Activated CD4-positive, alpha-beta T cell treated with anti-CD3 and anti-CD28 coated beads, Interleukin-2, amount 50 U/mL, for 48 hours (primary cell): ENCODE measurements around the gene FCHSD2.

ENCODE experiments used
- DNase-seq, 2 experiments: peaks; one replicate each; pipeline ENCODE4 v3.0.0-alpha.2; 2020

Gene FCHSD2

DNA sequence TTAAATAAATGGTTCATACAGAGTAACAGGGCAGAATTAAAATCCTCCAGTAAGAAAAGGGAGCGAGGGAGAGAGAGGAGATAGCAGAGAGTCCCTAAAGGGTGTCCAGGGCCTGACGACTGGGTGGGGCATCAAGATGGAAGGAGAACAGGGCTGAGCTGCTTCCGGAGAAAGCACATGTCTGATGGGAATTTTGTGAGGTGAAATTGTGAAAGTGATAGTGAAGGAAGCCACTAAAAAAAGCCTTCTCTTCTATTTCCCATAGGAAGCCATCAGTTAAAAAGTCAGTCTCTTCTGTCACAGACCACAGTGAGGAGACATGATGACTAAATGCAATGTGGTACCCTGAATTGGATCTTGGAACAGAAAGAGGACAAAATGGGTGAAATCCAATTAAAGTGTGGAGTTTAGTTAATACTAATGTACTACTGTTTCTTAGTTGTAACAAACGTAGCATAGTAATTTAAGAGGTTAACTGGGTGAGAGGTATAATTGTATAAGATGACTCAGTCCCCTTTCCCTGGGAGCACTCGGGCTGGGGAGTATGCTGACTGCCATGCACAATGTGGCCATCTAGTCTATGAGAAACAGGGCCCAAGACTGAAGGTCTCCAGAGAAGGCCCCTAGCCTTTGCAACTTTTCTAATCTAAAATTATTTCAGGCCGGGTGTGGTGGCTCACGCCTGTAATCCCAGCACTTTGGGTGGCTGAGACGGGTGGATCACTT is 29.5 kb upstream of the FCHSD2 start:
- no peak for DNase-seq

DNA sequence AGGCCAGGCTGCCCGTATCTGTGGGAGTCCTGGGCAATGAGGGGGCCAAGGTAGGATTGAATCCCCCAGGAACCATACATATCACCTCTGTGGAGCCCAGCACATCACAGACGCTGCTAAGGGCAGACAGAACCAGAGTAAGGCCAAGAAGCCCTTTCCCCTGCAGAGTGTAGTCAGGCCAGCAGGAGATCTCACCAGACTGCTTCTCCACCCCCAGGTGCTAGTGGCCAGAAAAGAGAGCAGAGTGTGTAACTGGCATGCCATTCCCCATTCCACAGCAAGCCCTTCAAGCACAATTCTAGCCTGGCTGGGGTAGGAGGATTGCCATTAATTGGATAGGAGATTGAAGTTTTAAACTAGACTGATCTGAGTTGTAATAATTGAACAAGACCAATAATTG is 28.0 kb upstream of the FCHSD2 start:
- DNase-seq, result no peak

DNA sequence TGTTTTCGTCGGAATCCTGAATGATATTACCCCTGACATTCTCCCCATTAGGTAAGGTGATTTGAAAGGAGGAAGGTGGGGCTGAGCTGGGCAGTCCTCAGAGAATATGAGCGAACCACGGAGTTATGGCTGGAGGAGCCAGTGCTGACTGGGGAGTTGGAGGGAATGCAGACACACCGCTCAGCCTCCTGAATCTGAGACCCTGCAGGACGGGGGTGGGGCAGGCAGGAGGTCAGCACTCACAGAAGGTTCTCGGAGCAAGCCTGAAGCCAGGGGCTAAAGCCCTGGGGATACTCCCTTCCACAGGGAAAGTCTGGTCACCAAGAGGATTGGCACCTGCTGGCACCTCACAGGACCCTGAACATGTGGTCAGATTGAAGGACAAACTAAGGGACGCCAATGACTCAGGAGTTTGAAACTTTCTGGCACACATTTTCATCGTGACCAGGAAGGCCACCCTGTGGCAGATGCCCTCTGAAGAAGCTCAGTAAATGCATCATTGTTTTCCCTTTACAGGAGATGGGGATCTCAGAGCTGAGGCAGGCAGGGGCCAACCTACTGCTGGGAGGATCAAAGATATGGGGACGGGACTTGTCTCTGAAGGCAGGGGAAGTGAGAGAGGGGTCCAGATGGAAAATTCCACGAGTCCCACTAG is 26.9 kb upstream of the FCHSD2 start:
- no peak for DNase-seq

DNA sequence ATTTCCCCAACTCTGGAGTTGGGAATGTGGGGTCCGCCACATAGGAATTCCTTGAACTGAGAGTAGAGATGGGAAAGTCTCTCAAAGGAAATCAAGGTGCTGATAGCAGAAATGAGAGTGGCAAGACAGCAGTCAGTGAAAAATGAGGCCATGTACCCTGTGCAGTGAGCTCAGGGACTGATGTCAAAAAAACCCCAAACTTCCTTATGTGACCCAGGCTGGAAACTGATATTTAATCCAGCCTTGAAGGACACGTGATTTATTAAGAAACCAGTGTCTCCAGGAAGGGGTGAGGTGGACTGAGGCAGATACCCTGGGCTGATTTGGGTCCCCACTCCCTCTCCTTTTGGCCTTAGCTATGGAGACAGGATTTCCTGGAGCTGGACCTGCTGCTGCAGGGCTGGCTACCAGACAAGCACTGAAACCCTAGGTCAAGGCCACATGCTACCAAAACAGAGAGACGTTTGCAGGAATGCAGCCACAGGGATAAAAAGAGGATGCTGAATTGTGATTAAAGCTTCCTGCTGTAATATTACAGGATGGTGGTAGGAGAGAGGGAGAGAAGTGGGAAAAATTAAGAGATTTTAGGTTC is 25.3 kb upstream of the FCHSD2 start:
- DNase-seq, result no peak

DNA sequence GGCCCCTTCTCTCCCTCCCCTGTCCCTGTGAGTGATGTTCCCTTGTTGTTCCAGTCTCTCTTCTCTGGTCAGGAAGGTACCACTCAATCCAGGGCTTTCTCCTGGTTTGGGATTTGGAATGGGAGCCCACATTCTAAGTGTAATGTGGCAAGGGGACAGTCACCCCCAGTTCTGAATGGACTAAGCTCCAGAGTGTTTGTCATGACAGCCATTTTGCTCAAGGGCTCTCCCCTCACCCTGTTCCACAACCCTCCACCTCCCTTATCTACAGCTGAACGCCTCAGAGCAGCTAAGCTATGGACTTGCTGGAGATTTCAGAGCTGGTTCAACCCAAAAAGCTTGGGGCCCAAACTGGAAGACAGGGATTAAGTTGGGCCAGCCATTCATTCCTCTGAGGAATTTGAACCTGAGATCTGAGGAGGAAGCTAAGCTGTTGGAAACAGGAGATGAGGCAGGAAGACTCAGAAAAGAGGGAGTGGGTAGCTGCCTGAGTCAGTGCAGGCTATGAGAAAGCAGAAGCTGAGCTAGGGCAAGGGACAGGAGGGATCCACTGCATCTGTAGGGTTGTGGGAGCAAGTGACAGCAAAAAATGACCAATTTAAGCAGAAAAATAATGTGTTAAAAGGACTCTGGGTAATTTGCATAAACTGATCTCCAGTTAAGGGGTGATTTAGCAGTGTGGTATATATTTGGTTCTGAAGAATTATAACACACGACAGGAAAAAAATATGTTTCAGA is 22.9 kb upstream of the FCHSD2 start:
- DNase-seq, result no peak

DNA sequence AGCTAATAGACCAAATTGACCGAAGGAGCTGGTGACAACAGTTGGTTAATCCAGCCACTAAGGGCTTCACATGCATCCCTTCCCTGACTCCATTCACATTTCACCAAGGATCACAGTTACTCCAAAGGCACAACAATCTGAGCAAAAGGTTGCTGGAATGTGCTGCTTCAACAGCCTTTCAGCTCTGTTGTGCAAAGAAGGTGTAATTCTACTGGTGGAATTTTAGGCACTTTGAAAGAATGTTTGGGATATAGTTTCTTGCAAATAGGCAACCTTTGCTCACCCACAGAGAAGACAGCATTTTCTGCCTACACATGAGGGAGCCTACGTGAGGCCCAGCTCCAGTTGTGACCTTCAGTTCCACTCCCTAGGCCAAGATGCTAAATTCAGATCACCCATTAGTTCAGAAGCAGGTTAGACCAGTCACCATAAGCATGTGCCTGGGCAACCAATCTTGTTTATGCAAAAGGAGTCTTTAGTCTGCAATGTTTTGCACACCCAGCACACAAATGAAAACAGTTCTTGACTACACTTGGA is 21.6 kb upstream of the FCHSD2 start:
- DNase-seq, result no peak

DNA sequence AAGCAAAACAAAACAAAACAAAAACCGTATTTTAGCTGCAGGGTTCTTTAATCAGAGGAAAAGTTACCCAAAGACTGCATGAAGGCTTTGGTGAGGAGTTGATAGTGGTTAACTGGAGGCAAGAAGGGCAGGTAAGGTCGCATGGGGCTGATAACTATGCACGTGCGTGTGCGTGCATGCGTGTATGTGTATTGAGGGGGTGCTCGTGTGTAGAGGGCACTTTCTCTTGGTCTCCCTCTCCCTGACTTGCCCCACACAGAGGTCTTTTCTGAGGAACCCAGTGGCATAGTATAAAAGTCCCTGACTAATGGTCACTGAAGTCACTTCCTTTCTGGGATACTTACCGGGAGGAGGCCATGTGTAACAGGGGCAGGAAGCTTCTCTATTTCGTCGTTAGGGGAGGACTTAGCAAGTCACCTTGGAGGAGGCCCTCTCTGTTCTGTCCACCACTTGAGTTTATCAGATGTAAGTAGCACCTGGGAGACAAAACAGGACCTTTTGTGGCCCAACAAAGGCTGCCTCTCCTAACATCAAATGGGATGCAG is 20.1 kb upstream of the FCHSD2 start:
- no peak for DNase-seq

DNA sequence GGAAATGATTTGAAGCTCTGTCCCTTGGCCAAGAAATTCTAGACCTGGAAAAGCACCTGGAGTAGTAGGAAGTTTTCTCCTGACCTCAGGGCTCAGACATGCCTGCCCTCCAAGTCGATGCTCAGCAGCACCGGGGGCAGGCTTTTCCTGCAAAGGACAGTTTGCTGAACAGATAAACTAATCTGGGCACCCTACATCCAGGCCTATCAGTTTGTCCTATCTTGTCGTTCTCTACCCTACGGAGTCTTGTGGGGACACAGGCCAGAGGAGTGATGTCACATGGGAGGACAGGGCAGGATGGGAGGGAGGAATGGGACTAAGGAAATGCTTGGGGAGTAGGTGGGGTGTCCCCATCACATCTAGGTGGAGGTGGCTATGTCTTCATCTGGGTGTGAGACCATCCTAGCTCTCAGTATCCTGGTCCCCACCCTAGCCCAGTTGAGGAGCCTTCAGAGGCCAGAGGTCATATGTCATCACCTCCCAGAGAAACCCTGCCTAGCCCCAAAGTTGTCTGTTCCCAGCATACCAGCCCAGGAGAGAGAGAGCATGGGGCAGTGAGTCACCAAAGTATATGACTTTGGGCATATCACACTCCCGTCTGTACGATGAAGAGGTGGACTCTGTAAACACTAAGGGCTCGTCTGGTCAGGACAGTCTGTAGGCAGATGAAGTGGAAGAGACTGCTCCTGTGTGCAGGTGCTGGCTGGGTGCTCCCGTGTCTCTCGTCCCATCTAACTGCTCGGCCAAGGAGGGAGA is 18.1 kb upstream of the FCHSD2 start:
- no peak for DNase-seq

DNA sequence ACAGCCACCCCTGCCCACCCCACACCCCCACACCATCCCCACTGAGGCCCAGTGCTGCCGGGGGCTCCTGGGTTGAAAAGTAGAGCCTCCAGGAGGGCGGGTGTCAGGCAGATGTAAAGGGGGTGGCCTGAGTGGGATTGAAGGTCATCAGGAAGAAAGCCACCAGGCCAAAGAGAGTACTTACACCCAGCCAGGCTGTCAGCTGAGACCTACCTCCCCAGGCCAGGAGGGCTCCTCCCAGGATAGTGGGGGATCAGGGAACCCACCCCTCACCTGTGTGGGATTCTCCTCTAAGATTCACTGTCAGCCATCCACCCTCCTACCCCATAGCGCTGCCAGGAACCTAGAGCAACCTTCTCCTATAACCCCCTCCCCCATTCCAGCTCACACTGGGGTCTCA is 17.2 kb upstream of the FCHSD2 start:
- no peak for DNase-seq

DNA sequence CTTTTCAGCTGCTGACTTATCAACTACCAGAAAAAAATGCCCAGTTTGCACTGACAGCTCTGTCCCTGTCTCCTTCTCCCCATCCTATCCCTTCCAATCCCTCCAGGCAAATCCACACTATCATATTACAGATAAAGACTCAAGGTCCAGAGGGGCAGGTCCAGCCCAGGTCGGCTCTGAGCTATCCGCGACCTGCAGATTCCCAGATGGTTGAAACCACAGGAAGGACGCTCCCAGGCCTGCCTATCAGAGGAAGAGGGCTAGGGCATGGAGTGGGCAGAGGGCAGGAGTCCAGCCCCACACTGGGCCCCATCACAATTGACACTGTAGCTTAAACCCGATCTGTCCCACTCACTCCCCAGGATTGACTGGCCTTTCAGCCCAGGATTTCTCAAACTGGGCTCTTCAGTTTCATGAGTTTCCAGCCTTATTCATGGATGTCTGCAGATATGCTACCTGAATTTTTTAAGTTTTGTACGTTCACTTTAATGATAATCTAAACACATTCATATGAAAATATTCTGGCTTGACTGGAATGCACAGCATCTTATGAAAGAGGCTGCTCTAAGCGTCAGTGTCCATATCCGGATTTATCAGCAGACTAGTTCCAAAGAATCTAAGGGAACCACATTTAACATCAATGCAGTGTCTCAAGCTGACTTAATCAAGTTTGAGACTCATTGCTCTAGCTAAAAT is 16.4 kb upstream of the FCHSD2 start:
- no peak for DNase-seq

DNA sequence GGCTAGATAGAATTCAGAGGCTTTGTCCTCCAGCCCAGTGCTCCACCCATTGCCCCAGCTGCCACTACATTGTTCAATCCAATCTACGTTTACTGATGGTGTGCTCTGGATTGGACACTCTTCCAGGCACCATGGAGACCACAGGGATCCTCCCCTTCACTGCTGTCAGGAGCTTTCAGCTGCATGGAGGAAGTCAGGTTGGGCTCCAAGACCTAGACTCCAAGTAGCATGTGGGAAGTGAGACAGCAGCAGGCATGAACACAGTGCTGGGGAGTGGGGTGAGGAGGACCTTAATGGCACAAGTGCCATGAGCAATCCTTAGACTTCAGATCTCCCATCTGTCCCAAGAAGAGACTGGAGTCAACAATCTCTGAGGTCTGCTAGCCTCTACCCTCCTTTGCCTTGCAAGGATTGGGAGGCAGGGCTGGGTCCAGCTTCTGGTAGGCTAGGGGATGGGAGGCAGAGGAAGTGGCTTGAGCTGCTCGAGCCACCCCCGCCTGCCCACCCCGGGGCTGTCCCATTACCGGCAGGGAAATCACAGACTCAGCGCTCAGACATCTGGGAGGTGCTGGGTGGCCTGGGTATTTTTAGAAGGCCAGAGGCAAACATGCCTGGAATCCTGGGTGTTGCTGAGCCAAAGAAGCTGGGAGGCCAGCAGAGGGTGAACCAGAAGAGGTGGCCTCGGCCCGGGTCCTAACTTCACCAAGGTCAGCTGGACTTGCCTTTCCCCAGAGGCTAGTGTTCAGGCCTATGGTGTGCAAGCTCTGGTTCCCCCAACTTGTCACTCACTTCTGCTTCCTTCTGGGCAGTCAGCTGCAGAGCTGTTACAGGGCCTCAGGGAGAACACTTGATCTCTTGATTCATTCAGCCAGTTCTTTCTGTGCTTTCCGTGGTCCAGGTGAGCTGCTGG is 15.2 kb upstream of the FCHSD2 start:
- DNase-seq, result no peak

DNA sequence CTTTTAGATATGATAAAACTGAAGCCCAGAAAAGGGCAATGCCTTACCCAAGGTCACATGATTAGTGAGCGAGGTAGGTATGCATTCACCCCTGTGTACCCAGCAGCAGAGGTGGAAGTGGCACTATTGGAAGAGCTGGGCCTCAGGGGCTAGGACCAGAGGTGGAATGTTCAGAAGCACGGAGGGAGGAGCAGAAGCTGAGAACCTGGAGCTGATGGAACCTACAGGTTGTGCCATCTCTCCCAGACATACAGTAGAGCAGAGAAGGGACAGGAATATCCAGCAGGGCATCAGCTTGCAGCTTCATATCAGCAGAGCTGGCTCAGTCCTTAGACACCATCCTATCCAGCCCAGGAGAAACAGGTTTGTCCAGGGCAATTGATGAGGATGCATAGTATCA is 14.6 kb upstream of the FCHSD2 start:
- DNase-seq, result no peak

DNA sequence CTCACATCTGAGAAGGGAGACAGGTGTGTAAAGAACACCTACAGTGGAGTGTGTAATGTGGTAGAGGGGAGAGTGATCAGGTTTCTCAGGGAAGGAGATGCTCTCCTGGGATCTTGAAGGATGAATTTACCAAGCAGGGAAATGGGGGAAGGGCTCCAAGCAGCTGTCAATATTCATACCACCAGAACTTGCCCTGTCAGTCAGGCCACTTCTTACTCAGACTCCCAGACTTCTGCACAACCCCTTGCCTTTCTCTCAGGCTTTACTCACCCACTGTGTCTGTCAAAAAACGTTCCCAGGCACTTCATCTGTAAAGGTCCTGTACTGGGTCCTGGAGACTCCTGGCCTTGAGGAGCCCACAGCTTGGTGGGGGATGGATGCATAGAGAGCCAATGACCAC is 14.0 kb upstream of the FCHSD2 start:
- no peak for DNase-seq

DNA sequence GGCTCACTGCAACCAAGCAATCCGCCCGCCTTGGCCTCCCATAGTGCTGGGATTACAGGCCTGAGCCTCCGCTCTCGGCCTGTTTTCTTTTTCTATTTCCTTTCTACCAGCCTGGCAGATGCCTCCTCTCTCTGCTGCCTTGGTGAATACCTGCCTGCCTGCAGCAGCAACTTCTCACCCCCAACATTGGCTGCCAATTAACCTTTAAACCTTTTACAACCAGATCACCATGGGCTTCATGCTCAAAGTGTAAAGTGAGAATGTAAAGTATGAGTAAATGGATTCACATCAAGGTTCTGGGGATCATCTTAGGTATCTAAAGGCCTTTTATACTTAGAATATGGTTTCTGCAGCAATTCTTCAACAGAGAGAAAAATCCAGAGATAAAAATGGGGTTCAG is 13.0 kb upstream of the FCHSD2 start:
- DNase-seq, result no peak

DNA sequence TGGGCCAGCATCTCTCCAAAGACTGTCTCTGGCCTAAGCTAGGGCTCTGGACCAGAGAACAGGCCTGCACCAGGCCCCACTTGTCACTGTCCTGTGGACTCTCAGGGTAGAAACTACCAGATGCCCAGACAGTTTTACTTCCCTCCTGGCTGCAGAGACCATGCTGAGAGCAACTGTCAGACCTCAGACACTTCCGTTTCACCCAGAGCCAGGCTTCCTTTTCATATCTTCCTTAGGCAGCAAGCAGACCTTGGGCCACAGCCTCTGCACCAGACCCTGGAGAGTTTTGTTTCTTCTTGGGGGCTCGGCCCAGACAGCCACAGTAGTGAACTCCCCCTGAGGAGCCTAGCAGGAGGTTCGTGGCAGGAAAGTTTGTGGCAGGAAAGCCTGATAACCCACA is 12.1 kb upstream of the FCHSD2 start:
- peak in 1 of 2 experiments; percentile 35 for DNase-seq

DNA sequence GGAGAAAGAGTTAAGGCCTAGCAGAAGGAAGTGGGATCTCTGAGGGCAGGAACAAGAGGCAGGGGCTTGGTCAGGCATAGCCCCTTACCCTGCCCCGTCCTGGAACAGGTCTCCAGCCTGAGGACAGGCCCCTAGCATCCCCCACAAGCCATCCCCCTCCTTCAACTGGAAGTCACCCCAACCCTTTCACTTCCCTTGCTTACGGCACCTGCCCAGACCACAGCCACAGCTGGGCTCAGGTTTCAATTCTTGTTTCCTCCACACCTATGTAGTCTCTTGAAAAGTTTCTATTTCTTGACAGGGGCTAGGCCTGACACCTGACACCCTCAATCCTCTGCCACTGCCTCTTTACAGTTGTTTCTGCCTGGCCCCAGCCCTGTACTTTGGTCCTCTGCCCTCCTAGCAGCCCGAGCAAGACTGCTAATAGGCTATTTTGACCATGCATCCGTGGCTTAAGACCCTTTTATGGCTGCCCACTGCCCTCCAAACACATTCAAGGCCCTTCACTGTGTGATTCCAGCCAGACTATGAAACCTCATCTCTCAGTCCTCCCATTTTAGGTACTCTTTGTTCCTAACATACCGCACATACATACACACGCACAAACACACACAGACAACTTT is 10.9 kb upstream of the FCHSD2 start:
- peak; percentile 26 to 36 for DNase-seq

DNA sequence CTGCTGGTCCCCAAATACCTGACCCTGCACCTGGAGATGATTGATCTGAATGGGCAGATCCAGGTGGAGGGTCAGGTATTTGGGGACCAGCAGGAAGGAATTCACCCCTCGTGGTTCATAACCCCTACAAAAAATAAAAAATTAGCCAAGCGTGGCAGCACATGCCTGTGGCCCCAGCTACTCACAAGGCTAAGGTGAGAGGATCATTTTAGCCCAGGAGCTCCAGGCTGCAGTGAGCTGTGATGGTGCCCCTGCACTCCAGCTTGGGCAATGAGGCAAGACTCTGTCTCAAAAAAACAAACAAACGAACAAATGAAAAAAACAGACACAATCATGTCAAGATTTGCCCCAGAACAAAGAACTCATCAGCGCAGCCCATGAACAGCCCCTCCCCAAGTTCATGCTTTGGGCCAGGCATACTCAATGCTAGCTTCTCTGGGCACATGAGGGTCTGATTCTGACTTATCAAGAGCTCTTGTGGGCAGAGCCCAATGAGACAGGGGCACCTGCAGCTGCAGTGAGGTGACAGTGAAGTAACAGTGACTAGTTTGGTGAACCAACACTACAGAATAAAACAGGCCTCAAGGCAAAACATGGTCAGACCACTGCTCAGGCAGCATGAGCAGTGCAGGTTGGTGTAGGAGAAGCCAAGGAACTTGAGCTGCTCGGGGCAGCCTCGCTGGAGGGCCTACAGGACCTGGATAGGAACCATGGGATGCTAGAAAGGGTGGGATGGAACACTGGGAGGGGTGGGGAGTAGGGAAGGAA is 10.2 kb upstream of the FCHSD2 start:
- no peak for DNase-seq

DNA sequence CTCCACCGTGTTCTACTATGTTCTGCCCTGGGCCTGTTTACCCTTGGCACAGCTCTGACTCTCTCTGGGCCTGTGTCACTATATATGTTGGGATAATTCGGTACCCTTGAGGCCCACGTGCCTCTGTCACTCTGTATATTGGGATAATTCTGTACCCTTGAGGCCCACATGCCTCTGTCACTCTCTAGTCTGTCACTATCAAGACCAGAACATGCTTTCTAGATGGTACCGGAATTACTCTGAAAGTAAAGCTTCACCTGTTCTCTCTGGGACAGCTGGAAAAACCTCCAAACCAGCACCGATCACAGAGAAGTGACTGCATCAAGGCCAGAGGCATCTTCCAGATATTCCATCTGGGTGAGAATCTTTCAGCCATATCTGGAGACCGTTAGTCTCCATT is 9.3 kb upstream of the FCHSD2 start:
- no peak for DNase-seq

DNA sequence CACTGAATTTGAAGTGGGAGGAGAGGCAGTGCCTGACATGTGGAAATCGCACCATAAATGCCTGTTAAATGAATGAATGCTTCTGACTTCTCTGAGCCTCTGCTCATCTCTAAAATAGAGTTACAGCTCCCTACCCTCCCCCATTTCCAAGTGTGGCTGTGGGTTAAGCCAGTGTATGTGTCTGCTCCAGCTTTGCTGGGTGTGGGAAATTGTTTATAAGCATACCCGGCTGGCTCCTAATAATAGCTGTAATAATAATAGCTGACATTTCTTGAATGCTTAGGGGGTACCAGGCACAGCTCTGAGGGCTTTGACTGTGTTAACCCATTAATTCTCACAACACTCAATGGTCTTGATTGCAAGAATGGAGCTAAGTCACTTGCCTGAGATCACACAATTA is 7.0 kb upstream of the FCHSD2 start:
- DNase-seq, result no peak
